IPS-15b (cell line): ENCODE measurements around the gene PASK.

ENCODE experiments used
- H3K27me3 ChIP-seq: one replicate; pipeline ENCODE4 v1.6.1; 2013; ENCODE audit warnings: low read length; ENCODE audit not compliant: control insufficient read depth, insufficient read depth
- H3K36me3 ChIP-seq: one replicate; pipeline ENCODE4 v1.6.1; 2013; ENCODE audit warnings: low read length; ENCODE audit not compliant: control insufficient read depth, insufficient read depth
- H3K4me1 ChIP-seq: one replicate; pipeline ENCODE4 v1.6.1; 2013; ENCODE audit warnings: mild to moderate bottlenecking, low read length; ENCODE audit not compliant: control insufficient read depth, insufficient read depth
- H3K4me3 ChIP-seq: one replicate; pipeline ENCODE4 v1.5.1; 2013; ENCODE audit warnings: low read depth, low read length
- H3K9ac ChIP-seq: one replicate; pipeline ENCODE4 v1.6.1; 2013; ENCODE audit warnings: low read depth, mild to moderate bottlenecking, low read length
- H3K9me3 ChIP-seq: one replicate; pipeline ENCODE4 v1.6.1; 2013; ENCODE audit warnings: mild to moderate bottlenecking, low read length; ENCODE audit not compliant: control insufficient read depth, insufficient read depth

The PASK gene

DNA sequence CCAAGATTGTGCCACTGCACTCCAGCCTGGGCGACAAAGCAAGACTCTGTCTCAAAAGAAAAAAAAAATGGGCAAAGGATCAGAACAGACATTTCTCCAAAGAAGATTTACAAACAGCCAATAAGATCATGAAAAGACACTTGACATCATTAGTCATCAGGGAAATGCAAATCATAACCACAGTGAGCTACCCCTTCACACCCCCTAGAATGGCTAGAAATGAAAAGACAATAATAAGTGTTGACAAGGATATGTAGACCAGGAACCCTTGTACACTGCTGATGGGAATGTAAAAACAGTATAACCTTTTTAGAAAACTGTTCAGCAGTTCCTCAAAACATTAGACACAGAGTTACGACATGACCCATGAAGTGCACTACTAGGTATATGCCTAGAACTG, 28.8 kb downstream of the PASK start:
- Histone ChIP-seq H3K4me1 (no peaks in the 10 kb centered on the region), H3K9ac (no peak overlapping the region), H3K36me3 (peaks cover 7% of the 10 kb centered on the region), H3K4me3 (no peak overlapping the region), H3K9me3 (no peaks in the 10 kb centered on the region), H3K27me3 (no peaks in the 10 kb centered on the region)

DNA sequence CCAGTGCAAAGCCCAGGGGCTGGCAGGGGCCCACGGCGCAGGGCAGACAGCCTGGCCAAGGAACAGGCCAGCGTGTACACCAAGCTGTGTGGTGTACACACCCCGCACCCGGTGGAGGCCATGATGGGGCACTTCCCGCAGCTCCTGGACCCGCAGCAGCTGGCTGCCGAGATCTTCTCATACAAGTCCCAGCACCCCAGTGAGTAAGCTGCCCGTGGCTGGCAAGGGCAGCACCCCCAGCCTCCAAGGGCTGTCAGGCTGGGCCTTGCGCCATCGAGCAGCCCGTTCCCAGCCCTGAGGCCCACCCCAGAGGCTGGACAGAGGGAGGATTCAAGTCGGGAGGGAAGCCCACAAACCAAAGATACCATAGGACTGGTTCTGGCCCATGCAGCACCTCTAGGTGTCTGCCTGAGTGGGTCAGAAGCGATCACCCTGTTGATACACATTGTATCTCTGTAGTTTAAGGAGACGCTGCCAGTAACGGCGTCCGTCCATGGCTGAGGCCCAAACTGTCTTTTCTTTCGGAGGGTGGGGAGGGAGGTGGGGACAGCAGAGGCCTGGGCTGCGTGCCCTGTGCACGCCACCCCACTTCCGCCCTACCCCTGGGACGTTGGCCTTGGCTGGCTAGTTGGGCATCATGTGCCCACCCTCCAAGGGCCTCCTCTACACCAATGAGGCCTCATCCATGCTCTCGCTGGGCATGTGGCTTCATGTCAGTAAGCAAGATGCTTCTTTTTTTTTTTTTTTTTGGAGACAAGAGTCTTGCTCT, 30.4 kb downstream of the PASK start:
- Histone ChIP-seq H3K36me3 (peaks cover 7% of the 10 kb centered on the region), H3K27me3 (no peaks in the 10 kb centered on the region), H3K9me3 (no peaks in the 10 kb centered on the region), H3K4me3 (no peak overlapping the region), H3K4me1 (no peaks in the 10 kb centered on the region), H3K9ac (no peak overlapping the region)

DNA sequence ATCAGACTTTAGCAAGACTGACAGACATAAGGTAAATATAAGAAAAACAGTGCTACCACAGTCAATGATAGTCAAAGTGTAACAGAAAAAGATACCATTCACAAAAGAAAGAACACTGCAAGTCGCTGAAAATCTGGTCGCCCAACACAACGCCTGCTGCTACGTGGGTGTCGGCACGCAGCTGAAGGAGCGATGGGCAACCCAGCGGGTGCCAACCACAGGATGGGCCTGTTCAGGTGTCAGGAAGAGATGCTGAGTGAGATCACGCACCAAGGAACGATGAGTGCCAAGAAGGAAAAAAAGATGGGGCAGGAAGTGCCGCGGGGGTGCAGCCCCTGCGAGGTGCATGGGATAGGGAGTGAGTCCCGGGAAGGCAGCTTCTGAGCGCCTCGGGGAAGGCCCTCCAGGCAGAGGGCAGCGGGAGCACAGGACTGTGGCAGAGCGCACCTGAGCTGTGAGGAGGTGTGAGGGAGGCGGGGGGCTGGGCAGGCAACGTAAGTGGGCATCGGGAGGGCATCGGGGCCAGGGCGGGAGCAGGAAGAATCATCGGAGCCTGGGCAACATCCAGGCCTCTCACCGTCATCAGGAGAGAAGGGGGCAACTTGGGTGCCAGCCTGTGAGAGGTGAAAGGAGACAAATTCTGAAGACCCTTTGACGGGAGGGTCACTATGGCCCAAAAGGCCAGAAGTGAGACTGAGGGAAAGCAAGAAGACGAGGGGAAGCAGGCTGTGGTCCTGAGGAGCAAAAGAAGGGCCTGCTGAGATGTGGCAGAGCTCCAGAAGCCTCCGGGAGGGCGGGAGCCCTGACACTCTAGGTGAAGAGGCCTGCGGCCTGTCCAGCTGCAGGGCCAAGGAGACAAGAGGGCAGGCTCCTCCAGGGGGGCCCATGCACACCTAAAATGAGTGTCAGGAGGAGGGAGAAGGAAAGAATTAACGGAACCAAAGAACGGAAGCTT, 32.4 kb downstream of the PASK start:
- Histone ChIP-seq H3K9me3 (no peaks in the 10 kb centered on the region), H3K4me1 (no peaks in the 10 kb centered on the region), H3K27me3 (no peaks in the 10 kb centered on the region), H3K9ac (no peak overlapping the region), H3K36me3 (peaks cover 8% of the 10 kb centered on the region), H3K4me3 (no peak overlapping the region)

DNA sequence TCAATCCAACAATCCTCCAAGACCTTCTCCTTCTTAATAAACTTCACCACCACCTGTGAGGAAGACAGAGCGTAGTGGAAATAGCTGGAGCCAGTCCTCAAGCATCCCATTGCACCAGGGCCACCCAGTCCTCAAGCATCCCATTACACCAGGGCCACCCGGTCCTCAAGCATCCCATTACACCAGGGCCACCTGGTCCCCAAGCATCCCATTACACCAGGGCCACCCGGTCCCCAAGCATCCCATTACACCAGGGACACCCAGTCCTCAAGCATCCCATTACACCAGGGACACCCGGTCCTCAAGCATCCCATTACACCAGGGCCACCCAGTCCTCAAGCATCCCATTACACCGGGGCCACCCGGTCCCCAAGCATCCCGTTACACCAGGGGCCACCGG, 33.9 kb downstream of the PASK start:
- Histone ChIP-seq H3K36me3 (peaks cover 11% of the 10 kb centered on the region), H3K9me3 (no peaks in the 10 kb centered on the region), H3K4me1 (no peaks in the 10 kb centered on the region), H3K27me3 (no peaks in the 10 kb centered on the region), H3K4me3 (no peak overlapping the region), H3K9ac (no peak overlapping the region)

DNA sequence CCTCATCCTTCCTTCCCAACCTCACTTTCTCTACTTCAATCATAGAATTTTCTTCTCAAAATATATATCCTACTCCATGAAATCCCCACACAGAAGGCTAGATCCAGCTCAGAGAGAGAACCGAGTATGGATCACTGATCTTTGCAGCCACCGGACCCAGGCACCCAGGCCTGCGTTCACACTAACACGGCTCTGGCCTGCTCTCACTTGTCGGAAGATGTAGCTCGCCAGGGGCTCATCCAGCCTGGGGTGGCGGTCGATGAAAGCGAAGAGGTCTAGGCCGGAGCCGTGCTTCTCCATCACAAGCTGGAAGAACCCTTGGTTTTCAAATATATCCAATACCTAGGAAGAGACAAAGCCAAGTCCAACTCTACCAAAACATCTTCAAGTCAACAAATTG, 34.4 kb downstream of the PASK start:
- Histone ChIP-seq H3K4me1 (no peaks in the 10 kb centered on the region), H3K4me3 (no peak overlapping the region), H3K27me3 (no peaks in the 10 kb centered on the region), H3K36me3 (peaks cover 15% of the 10 kb centered on the region), H3K9ac (no peak overlapping the region), H3K9me3 (no peaks in the 10 kb centered on the region)

DNA sequence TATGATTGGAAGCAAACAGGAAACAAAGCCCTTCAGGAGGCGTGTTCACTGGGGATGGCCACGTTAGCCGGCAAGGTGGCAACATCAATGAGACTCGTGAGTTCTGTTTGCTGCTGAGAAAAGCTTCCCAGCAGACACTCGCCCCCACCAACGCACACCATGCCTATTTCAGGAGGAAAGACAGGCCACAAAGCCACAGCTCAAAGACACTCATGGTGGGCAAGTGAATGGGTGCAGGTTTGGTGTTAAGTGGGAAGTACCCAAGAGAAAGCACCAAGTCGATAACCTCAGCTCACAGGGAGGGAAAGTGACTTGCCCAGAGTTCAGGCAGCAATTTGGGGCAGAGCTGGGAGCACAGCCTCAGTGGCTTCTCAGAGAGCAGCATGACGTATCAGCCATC, 36.7 kb downstream of the PASK start:
- H3K9me3 ChIP-seq, result no peaks in the 10 kb centered on the region
- no peaks in the 10 kb centered on the region for H3K27me3 ChIP-seq
- H3K9ac ChIP-seq, result no peak overlapping the region
- no peak overlapping the region for H3K4me3 ChIP-seq
- H3K4me1 ChIP-seq, result no peaks in the 10 kb centered on the region
- H3K36me3 ChIP-seq, result peaks cover 25% of the 10 kb centered on the region

DNA sequence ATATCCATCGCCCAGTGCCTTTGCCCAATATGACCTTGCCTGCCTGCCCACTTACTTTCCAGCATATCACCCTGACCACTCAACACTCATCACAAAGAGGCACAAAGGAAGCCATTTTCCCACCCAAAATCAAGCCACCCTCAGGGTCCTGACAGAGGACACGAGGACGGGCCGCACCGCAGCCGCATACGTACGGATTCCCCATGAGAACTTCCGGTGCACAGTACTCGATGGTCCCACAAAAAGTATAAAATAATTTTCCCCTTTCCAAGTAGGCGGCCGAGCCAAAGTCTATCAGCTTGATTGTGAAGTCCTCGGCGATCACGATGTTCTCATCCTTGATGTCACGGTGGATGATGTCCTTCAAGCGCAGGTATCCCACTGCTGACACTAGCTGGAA, 37.2 kb downstream of the PASK start:
- no peak overlapping the region for H3K4me3 ChIP-seq
- no peaks in the 10 kb centered on the region for H3K27me3 ChIP-seq
- H3K4me1 ChIP-seq, result no peaks in the 10 kb centered on the region
- H3K36me3 ChIP-seq, result peaks cover 30% of the 10 kb centered on the region
- no peak overlapping the region for H3K9ac ChIP-seq
- no peaks in the 10 kb centered on the region for H3K9me3 ChIP-seq

DNA sequence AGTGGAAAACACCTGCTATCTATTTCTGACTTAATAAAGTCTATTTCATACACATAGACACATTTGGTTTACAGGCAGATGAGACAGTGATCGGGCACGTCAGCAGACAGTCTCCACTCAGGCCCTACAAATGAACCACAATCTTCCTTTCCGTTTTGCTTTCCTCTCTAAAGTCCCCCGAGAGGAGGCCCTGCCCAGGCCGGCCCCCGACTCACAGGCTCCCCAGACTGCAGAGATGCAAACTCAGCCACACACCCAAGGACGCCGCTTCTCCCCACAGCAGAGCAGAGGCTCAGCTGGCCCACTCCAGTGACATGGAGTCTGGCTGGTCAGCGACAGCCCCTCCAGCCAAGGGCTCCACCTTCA, 37.8 kb downstream of the PASK start:
- H3K27me3 ChIP-seq, result no peaks in the 10 kb centered on the region
- H3K36me3 ChIP-seq, result peaks cover 30% of the 10 kb centered on the region
- H3K4me1 ChIP-seq, result no peaks in the 10 kb centered on the region
- H3K9me3 ChIP-seq, result no peaks in the 10 kb centered on the region
- no peak overlapping the region for H3K4me3 ChIP-seq
- no peak overlapping the region for H3K9ac ChIP-seq

DNA sequence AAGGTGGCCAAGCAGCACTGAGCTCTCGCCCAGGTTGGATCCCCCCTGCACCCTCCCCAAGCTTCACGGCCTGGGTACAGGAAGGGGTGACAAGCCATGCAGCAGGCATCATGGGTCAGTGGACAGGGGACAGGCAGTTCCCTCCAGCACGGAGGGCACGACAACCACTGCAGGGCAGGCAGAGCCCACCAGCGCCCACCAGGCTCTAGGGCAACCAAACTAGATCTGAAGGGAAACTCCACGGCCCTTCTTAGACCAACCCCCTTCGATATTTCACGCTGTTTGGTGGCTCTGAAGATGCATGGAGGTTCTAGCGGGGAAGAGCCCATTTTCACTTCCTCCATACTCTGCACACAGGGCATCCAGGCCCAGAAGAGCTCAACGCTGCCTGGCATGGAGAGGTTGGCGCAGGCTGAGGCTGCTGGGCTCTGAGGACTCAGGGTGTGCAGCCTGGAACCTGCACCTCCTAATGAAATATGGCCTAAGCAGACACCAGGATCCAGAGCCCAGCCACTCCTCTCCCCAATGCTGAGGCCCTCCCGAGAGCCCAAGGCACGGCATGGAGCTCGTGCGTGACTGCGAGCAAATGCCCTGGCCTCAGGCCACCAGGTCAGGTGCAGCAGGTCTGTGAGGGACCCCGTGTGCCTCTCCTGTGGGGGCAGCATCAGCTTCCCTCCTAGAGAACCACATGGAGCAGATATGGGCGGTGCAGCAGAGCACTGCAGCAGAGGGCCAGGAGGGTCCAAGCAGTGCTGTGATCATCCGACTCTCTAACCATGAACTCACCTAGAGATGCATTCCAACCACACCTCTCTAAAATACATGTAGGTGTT, 38.4 kb downstream of the PASK start:
- Histone ChIP-seq H3K36me3 (peaks cover 30% of the 10 kb centered on the region), H3K4me3 (no peak overlapping the region), H3K4me1 (no peaks in the 10 kb centered on the region), H3K9ac (no peak overlapping the region), H3K9me3 (no peaks in the 10 kb centered on the region), H3K27me3 (no peaks in the 10 kb centered on the region)

DNA sequence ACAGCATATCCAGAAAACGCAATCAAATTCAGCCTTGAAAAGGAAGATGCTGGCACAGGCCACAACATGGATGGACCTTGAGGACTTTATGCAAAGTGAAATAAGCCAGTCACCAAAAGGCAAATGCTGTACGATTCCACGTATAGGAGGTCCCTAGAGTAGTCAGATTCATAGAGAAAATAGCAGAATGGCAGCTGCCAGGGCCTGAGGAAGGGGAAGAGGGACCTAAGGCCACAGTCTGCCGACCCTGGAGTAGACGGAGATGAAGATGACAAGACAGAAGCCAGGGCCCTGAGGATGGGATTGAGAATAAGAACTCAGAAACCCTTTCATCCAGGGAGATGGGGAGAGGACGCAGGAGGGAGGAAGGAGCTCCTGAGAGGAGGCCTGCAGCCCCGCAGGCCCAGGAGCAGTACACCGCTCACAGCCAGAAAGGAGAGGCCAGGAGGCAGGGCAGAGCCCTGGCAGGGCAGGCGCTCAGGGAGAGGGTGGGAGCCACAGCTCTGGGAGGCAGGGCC, 39.1 kb downstream of the PASK start:
- Histone ChIP-seq H3K9ac (no peak overlapping the region), H3K4me3 (no peak overlapping the region), H3K27me3 (no peaks in the 10 kb centered on the region), H3K9me3 (no peaks in the 10 kb centered on the region), H3K4me1 (no peaks in the 10 kb centered on the region), H3K36me3 (peaks cover 30% of the 10 kb centered on the region)
